Cerebellar nuclear complex (tissue), 1 donor: Measurements from ENCODE around the gene ARHGEF17.

Experiments
- DNase-seq, 2 experiments: peaks; one replicate each; lab custom pipeline; 2025; lab: John Stamatoyannopoulos, UW

The ARHGEF17 gene

DNA sequence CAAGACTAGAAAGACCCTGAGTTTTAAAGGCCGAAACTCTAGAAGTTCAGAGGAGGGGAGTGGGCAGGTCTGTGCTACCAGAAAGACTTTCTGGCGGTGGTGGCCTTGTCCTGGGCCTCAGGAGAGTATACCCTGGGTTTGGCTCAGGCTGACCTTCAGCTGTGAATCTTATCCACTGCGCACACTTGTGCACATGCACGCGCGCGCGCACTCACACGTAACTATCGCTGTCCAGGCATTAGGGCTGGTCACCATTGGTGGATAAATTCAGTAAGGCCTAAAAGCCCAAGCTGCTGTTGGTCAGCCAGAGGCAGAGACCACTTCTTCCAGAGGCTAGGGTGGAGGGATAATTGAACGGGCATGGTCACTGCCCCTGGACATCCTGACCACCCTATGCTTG, 25.1 kb downstream of the ARHGEF17 start:
- no peak for DNase-seq

GRCh38 chr11:73333640-73334383, 25.7 kb downstream of the ARHGEF17 start:
- DNase-seq, result no peak

DNA sequence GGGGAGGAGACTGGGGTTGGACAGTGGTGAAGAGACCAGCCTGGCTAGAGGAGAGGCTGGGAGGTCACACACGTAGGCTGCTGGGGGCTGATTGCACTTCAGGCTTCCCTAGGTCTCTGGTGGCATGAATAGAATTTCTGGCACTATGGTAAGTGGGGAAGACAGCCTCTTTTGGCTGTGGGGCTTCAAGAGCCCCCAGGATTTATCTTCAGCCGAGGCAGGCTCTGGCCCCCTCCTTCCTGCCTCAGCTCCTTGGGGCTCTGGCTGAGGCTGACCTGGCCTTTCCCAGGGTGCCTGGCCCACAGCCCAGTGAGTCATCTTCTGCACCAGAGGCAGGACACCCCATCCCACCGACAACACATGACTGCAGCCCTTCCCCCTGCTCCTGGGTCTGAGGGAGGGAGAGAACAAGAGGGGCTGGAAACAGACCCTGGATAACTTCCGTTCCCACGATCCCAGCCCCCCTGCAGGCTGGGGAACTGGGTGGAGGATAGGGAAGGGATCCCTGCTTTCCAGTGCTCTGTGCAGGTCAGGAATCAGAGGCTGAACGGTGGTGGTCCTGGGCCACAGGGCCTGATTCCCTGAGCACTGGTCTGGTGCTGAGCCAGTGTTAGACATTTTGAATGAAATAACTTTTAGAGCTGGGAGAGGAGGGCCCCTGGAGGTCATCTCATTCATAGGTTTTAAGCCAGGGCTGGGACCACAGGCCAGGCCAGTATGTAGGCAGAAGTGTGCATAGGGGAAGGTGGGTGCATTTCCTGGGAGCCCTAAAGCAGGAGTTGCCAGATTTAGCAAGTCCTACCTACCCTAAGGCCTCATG, 26.5 kb downstream of the ARHGEF17 start:
- DNase-seq, result no peak

GRCh38 chr11:73335204-73335923, 27.3 kb downstream of the ARHGEF17 start:
- DNase-seq, result peak in 1 of 2 experiments; percentile 60

DNA sequence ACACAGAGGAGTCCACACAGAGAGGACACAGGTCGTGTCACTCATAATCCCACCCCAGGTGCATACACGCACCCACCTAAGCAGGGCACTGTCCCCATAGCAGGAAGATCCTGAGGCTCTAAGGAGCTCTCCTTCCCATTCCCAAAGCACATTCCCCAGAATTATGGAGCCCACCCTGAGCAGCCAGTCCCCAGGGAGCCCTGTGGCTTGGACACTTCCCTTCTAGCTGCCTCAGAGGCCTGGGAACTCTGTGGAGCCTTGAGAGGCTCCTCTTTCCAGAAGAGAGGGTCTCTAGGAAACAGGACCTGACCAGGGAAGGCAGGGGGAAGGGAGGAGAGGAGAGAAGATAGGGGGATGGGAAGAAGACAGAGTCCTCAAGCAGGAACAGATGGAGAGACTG, 29.8 kb downstream of the ARHGEF17 start:
- no peak for DNase-seq

- no peak for DNase-seq
Observed at GRCh38 chr11:73338279-73338678, 30.2 kb downstream of the ARHGEF17 start.

DNA sequence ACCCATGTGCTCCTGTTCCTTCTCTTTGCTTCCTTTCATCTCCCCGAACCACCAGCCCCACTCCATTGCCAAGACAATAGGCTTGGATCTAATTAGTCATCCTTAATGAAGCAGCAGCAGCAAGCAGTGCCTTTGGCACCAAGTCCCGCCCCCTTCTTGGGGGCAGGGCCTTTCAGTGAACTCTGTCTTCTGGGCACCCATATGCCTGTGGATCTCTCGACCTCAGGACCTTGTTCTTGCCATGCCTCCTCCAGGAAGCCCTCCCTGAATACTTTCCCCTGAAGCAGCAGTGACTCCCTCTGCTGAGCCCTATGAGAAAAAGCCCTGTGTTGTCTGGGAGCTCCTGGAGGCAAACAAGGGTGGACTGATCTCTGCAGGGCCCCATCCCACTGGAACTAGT, 32.1 kb downstream of the ARHGEF17 start:
- DNase-seq, result no peak

DNA sequence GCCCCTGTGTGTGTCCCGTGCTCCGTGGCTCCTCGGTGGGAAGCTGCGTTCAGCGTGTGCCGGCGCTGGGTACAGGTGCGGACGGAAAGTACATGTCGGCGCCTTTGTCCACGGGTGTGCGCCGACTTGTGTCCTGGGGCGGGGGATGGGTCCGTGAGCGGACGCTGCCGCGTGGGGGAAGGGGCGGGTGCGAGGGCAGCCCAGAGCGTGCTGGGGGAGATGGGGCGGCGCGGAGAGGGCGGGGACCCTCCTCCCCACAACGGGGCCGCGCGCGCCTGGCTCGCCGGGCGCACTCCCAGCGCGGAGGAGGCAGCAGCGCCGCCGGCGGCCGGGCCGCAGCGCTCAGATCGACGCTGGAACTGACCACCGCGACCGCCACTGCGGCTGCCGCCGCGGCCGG, 34.6 kb downstream of the ARHGEF17 start:
- DNase-seq, result no peak

- no peak for DNase-seq
Observed at GRCh38 chr11:73343076-73343873, 35.2 kb downstream of the ARHGEF17 start.

DNA sequence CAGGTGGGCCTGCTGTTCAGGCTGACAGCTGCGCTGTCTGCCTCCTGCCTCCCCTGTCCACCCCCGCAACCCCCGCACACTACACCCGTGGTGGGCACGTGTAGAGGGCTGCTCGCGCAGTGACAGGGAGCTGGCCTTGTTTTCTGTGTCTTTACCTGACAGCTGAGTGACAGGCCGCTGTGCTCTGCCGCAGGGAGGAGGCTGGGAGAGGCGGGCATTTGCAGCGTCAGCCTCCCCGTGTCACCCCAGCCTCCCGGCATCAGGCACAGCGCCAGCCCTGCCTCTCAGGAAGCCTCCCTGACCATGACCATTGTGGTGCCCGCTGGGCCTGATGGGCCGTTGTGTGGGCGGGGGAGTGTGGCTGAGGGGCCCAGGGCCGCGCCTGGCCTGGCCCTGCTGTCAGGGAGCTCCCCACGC, 36.1 kb downstream of the ARHGEF17 start:
- DNase-seq, result no peak

- DNase-seq, result no peak
Observed at GRCh38 chr11:73345481-73346160, 37.5 kb downstream of the ARHGEF17 start.

GRCh38 chr11:73346186-73346935, 38.3 kb downstream of the ARHGEF17 start:
- DNase-seq, result no peak

GRCh38 chr11:73347067-73347466, 39.0 kb downstream of the ARHGEF17 start:
- DNase-seq, result no peak

DNA sequence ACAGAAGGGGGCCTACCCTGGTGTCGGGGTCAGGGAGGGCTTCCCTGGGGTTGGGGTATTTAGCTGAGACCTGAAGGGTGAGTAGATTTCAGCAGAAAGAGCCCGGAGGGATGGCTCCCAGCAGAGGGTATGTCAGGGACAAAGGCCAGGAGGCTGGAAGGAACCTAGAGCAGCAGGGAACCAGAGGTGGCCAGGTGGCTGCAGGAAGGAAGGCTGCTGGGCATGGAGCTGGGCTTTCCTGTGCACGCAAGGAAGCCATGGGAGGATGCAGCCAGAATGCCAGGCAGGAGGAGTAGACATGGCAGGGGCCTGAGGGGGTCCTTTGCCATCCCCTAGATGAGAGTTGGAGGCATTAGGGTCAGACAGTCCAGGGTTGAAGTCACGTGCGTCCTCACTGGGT, 40.8 kb downstream of the ARHGEF17 start:
- no peak for DNase-seq

- no peak for DNase-seq
Observed at GRCh38 chr11:73349633-73350032, 41.6 kb downstream of the ARHGEF17 start.

GRCh38 chr11:73350908-73351636, 43.0 kb downstream of the ARHGEF17 start:
- peak in 1 of 2 experiments; percentile 40 for DNase-seq

DNA sequence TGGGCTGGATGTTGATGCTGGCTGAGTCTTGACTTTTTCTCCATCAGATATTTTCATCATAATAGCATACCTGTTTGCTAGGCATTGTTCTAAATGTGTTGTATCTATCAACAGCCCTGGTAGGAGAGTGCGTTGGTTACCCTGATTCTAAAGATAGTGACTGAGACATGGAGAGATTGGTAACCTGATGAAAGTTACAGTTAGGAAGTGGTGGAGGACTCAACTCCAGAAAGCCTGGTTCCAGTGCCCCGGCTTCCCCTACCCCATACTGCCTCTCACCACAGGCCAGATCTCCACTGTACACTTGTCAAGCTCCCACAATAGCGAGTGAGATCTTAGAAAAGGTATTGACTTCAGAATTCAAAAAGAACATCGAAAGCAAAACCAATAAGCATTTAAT, 45.3 kb downstream of the ARHGEF17 start:
- DNase-seq, result no peak

GRCh38 chr11:73355109-73355508, 47.0 kb downstream of the ARHGEF17 start:
- DNase-seq, result no peak

DNA sequence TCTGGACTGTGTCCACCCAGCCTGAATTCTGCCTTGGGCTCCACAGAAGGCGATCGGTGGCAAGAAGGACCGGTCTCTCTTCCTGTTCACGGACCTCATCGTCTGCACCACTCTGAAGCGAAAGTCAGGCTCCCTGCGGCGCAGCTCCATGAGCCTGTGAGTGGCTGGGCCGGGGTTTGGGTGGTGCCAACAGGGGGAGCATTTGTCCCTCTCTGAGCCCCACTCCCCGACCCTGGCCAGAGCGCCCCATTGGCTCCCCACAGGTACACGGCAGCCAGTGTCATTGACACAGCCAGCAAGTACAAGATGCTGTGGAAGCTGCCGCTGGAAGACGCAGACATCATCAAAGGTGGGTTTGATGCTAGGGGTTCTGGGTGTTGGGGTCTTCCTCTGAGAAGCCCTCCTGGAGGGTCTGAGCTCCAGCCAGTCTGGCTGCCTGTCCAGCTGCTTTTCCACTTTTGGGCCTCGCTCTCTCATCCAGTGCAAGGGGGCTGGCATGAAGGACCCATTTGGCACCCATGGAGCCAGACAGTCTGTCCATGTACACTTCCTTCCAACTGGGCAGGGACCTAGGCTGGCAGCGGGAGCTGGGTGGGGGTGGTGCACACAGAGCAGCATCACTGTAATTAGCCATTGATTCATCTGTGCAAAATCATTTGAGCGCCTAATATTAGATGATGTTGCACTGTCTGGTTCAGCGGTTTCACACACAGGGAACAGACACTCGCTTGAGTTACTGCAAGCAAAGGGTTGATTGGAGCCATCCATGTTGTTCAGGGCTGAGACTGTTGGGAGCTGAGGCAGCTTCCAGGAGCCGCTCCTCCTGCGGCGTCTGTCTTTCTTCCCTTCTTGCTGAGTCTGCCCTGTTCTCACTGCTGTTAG, 49.1 kb downstream of the ARHGEF17 start:
- DNase-seq, result no peak
